ENCODE results near the gene DCTD.

DNA sequence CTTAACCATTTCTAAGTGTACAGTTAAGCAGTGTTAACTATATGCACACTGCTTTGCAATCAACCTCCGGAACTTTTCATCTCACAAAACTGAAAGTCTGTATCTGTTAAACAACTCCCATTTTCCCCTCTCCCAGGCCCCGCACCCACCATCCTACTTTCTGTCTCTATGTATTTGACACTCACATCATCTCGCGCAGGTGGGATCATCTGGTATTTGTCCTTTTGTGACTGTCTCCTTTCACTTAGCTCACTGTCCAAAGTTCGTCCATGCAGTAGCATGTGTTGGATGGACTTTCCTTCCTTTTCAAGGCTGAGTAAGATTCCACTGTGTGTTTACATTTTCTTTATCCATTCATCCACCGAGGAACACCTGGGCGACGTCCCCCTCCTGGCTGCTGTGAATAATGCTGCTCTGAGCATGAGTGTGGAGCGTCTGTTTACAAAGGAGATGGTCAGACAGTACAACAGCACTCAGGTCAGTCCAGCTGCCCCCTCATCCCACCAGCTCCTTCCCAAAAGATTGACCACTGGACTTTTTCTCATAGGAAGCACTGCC lies 39.8 kb downstream of the DCTD start:
- TF ChIP-seq, protein P1, sequence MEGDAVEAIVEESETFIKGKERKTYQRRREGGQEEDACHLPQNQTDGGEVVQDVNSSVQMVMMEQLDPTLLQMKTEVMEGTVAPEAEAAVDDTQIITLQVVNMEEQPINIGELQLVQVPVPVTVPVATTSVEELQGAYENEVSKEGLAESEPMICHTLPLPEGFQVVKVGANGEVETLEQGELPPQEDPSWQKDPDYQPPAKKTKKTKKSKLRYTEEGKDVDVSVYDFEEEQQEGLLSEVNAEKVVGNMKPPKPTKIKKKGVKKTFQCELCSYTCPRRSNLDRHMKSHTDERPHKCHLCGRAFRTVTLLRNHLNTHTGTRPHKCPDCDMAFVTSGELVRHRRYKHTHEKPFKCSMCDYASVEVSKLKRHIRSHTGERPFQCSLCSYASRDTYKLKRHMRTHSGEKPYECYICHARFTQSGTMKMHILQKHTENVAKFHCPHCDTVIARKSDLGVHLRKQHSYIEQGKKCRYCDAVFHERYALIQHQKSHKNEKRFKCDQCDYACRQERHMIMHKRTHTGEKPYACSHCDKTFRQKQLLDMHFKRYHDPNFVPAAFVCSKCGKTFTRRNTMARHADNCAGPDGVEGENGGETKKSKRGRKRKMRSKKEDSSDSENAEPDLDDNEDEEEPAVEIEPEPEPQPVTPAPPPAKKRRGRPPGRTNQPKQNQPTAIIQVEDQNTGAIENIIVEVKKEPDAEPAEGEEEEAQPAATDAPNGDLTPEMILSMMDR (conservative IDR thresholded peaks at IDR 0.05) = no peak
- no peak for TF ChIP-seq ZFX (IDR thresholded peaks at IDR 0.05)

All from C4-2B (cell line).